Measurements from ENCODE around the gene OTULIN.

DNA sequence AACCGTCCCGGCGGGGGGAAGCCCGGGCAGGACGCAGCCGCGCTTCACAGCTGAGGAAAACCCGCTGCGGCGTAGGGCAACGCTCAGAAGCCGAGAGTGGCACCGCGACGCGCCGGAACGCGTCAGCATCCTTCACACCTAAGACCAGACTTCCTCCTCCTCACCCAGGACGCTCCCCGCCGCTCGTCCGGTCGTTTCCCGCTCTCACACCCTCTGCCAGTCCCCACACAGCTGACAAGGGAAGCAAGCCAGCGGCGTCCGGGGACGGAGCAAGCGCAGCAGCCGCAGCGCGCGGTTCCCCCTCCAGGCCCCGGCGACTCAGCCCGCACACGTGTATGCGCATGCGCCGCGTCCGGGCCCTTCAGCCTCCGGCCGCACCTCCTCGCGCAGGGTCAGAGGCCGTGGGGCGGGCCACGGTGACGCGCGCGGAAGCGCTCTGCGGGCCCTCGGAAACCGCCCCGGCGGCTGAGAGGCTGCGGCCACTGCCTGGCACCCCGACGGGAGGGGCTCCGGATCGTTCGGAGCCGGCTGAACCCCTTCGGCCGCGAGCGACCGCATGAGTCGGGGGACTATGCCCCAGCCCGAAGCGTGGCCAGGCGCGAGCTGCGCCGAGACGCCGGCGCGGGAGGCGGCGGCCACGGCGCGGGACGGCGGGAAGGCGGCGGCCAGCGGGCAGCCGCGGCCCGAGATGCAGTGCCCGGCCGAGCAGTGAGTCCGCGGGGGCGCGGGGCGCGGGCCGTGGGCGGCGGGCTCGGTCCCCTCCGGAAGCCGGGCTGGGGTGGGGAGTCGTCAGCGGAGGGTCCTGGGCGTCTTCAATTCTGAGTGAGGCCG is at the start of gene OTULIN:
- TF ChIP-seq POLR2A (IDR thresholded peaks at IDR 0.05): peak; percentile 94 to 96
- TF ChIP-seq, protein P1, sequence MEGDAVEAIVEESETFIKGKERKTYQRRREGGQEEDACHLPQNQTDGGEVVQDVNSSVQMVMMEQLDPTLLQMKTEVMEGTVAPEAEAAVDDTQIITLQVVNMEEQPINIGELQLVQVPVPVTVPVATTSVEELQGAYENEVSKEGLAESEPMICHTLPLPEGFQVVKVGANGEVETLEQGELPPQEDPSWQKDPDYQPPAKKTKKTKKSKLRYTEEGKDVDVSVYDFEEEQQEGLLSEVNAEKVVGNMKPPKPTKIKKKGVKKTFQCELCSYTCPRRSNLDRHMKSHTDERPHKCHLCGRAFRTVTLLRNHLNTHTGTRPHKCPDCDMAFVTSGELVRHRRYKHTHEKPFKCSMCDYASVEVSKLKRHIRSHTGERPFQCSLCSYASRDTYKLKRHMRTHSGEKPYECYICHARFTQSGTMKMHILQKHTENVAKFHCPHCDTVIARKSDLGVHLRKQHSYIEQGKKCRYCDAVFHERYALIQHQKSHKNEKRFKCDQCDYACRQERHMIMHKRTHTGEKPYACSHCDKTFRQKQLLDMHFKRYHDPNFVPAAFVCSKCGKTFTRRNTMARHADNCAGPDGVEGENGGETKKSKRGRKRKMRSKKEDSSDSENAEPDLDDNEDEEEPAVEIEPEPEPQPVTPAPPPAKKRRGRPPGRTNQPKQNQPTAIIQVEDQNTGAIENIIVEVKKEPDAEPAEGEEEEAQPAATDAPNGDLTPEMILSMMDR (IDR thresholded peaks at IDR 0.05): no peak
